ENCODE measurements around the gene SZRD1.

GRCh38 chr1:16442941-16443340 lies 75.9 kb downstream of the SZRD1 start:
- TF ChIP-seq CTCF (conservative IDR thresholded peaks at IDR 0.05; ENCODE audit: low read depth, low read length) = no peak
- no peak for TF ChIP-seq EZH2phosphoT487 (IDR thresholded peaks at IDR 0.05; ENCODE audit: borderline replicate concordance, low read length)
